Stimulated activated CD4-positive, alpha-beta T cell treated with anti-CD3 and anti-CD28 coated beads, Interleukin-4, amount 100 ng/mL, for 4 hours (primary cell): ENCODE measurements around the gene EIF3F.
A peak's percentile ranks its signal among the peaks of the same experiment; 100 is the strongest.
"Not testable (repeated sequence)": the region's sequence is repeated elsewhere in the genome, so short reads cannot be mapped to it uniquely, and the experiment has no call there.

Experiments
- DNase-seq, 2 experiments: peaks; one replicate each; pipeline ENCODE4 v3.0.0-alpha.2; 2020

Gene EIF3F, protein sequence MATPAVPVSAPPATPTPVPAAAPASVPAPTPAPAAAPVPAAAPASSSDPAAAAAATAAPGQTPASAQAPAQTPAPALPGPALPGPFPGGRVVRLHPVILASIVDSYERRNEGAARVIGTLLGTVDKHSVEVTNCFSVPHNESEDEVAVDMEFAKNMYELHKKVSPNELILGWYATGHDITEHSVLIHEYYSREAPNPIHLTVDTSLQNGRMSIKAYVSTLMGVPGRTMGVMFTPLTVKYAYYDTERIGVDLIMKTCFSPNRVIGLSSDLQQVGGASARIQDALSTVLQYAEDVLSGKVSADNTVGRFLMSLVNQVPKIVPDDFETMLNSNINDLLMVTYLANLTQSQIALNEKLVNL

GRCh38 chr11:7986768-7987559, at the start of gene EIF3F:
Gene EIF3F, plus strand, starts transcription at chr11:7987337. Its CDS starts 16 bp downstream, at chr11:7987353.
- peak; percentile 76 to 90 for DNase-seq

DNA sequence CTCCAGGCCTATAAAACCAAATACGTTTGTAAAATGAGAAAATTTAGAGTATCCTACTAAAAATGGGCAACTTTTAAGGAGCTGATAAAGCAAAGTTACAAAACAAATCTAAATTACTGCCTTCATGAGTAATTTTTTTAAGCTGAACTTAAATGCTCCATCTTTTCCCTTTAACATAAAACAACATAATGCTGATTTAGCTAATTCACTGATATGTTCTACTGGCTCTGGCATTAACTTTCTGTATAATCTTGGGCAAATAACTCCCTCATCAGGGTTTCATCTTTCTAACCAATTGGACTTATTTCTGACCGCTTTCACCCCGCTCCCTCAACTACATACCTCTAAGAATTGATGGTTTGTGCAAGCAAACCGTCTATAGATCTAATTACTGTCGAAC, 46.0 kb upstream of the EIF3F start:
- no peak for DNase-seq

- DNase-seq, result no peak
Observed at GRCh38 chr11:7941608-7942007, 45.5 kb upstream of the EIF3F start, which contains the start of gene OR10A3. Gene OR10A3, minus strand, starts transcription at chr11:7941708. Its CDS starts 2,188 bp downstream, at chr11:7939520.

- DNase-seq, result no peak
Observed at GRCh38 chr11:7944123-7944522, 43.0 kb upstream of the EIF3F start.

DNA sequence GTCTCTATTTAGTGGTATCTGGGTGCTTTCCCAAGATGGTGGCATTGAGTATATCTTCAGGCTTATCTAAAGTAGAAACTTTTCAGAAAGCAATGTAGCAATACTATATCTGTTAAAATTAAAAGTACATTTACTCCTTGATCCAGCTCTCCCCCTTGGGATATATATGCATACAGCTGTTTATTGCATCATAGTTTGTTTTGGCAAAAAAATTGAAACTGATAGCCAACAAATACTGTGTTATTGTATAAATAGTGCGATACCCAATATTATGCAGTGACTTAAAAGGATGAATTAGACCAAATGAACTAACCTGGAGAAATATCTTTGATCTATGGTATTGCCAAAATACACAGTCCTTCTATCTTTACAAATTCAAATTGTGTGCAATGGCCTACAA, 37.2 kb upstream of the EIF3F start:
- DNase-seq, result no peak

- DNase-seq, result no peak
Observed at GRCh38 chr11:7955191-7955590, 31.9 kb upstream of the EIF3F start.

GRCh38 chr11:7964261-7964660, 22.9 kb upstream of the EIF3F start:
- no peak for DNase-seq

- DNase-seq, result no peak
Observed at GRCh38 chr11:7964873-7965272, 22.3 kb upstream of the EIF3F start.

DNA sequence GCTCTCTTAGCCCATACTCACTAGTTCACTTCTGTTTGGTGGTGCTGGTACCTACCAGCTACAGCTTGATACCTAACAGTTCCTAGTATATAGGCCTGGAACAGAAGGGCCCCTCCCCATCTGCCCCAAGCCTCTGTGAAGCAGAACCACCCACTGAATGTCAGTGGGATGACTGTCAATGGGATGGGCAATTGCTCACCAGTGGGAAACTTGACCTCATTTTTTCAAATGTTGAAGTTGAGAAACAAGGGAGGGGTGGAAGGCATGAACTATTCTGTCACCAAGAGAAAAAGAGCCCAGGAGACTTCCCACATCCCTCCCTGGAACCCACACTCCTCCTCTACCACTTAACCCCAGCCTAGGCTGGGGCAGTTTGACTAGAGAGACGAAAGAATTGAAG, 21.8 kb upstream of the EIF3F start, which contains the start of gene NLRP10:
Gene NLRP10 (minus strand): TSS at position 62 of the 400 bp plus-strand sequence. CDS start 1,952 bp downstream, outside the sequence.
- no peak for DNase-seq

DNA sequence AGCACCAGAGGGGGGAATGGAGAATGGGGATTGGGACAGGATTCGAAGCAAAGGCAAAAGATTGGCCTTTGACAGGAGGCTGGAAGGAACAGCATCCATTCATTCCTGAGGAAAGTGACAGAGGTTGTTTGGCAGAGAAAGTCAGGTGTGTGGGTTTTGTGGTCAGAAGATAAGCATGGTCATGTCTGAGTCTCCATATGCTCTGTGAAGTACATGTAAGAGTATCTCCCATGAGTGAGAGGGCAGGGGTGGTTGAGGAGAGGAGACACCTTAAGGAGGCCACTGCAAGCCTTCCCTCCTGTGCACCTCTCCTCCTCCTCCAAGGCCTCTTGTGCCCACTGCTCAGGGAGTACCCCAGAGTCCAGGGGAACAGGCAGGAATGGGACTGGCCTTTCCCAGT, 20.0 kb upstream of the EIF3F start:
- DNase-seq, result no peak

DNA sequence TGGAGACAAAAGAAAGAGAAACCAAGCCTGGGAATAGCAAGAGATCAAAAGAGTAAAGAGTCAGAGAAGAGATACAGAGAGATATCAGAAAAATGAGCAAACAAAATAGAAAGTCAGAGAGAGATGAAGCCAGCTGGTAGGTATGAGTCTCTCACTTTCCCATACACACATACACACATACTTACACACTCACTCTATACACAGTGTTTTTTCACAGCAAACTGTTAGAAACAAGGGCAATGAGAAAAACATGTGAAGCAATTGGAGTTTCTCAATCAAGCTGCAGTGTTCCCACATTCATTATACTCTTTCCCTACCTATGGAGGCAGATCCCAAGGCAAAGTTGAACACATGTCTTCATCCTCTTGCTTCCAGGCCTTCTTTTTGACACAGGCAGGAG, 19.3 kb upstream of the EIF3F start:
- DNase-seq, result no peak

- DNase-seq, result no peak
Observed at GRCh38 chr11:7968686-7969085, 18.5 kb upstream of the EIF3F start.

DNA sequence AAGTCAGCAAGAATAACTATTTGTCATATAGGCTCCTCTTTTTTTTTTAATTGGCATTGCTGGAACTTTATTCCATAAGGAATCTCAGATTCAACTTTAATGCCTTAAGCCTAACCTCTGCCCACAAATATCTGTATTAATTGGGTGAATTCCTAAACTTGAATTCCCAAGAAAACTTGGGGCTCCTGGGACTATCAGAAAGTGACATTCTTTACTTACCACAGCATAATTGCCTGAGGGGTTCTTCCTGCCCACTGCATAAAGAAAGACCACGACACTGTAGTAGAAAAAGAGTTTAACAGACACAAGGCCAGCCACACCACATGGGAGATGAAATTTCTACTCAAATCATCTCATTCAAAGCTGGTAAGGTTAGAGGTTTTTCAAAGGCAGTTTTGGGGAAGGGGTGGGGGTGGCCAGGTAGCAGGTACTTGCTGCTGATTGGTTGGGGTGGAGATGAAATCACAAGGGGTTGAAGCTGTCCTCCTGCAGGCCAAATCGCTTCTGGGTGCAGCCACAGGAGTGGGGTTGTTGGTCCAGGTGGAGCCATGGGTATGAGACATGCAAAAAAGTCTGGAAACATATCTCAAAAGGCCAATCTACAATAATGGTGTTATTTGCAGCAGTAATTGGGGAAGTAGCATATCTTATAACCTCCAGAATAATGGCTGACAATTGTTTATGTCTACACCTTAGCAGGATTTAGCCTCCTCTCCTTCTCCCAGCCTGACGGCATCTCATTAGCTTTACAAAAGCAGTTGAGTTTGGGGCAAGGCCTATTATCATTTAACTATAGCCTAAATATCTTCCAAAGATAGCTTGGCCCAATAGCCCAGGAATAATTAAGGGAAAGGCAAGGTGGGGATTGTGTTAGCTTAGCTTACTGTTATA, 17.1 kb upstream of the EIF3F start:
- DNase-seq, result no peak

GRCh38 chr11:7971846-7972245, 15.3 kb upstream of the EIF3F start:
- no peak for DNase-seq

DNA sequence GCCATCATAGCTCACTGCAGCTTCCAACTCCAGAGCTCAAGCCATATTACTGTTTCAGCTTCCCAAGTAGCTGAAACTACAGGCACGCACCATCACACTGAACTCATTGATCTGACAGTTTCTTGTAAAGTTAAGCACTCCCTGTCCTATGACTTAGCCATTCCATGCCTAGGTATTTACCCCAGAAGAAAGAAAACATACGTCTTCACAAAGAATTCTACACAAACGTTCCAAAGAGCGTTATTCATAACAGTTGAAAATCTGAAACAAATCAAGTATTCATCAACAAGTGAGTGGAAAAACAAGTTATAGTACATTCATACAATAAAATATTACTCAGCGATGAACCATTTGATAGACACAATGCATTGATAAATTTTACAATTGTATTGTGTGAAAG, 14.1 kb upstream of the EIF3F start:
- no peak for DNase-seq

- no peak for DNase-seq
Observed at GRCh38 chr11:7974668-7975067, 12.5 kb upstream of the EIF3F start.

GRCh38 chr11:7977232-7977917, 9.8 kb upstream of the EIF3F start:
- DNase-seq, result no peak

DNA sequence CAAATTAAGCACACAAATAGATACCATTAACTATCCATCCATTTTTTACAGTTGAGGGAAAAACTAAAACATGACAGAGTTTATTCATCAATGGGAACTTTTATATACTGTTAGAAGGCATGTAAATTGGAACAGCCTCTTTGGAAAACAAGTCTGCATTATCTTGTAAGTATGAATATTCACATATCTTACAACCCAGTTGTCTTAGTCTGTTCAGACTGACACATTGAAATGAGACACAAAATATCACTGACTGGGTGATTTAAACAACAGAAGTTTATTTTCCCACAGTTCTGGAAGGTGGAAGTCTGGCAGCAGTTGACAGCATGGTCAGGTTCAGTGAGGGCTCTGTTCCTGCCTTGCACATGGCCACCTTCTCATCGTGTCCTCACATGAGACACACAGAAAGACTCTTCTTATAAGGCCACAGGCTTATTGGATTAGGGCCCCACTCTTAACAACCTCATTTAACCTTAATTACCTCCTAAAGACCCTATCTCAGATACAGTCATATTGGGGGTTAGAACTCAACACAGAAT, 5.4 kb upstream of the EIF3F start:
- no peak for DNase-seq

DNA sequence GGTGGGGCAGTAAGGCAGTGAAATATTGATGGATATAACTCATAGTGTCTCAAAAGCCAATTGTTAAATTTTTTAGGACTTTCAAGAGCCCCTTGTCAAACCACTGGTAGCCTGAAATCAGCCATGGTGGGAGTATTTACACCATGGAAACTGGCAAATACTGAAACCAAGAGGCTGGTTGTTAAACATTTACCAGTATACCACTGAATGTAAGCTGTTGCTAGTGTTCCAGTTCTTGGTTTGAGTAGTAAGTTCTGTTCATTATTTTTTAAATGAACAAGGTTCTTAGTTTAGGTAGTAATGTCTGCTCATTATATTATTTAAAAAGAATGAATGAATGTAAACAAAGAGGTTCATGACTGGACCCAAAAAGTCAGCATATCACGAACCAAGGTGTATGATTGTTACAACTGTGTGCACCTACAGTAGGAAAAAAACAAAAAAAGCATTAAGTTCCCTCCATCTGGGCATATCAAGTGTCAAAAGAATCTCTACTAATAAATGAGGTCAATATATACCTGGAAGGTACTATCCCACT, 4.5 kb upstream of the EIF3F start:
- no peak for DNase-seq

GRCh38 chr11:7983832-7984590, 3.1 kb upstream of the EIF3F start:
- DNase-seq, result no peak

DNA sequence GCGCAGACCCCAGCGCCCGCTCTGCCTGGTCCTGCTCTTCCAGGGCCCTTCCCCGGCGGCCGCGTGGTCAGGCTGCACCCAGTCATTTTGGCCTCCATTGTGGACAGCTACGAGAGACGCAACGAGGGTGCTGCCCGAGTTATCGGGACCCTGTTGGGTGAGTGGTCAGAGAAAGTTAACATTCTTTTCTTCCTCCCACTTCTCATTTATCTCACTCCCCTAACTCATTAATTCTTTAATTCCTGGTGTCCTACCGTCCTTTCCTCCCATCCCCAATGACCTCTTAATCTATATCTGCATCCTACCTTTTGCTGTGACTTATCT, 385 bp downstream of the EIF3F start:
- not testable (repeated sequence) for DNase-seq
